HepG2 (cell line): ENCODE results near the gene CUL9. TPM values are rescaled to one million over a fixed set of nuclear protein-coding genes. Genes with fewer than 3 reads are reported as not detected.

Source experiments
- ZBTB40 ChIP-seq, 2 experiments: fragments of 450-650 bp in 1 of 2; sonication (generic) in 1 of 2; formaldehyde crosslinking in 1 of 2; IDR thresholded peaks; 2 replicates each; pipeline versions ENCODE4 v1.6.1 to v1.8.0; 2016 to 2022; ENCODE audit warnings: antibody characterized with exemption in 1 of 2, mild to moderate bottlenecking in 1 of 2, missing genetic modification reagents in 1 of 2
- ZNF510 ChIP-seq: sonication (generic); formaldehyde crosslinking; IDR thresholded peaks from 2 replicates; pipeline ENCODE4 v1.4.0; 2020; ENCODE audit warnings: low read depth, mild to moderate bottlenecking, missing genetic modification reagents
- polyA plus RNA-seq, 8 experiments: library from polyadenylated mRNA; depleted of rRNA in 3 of 8; stranded (reverse) in 7 of 8; unstranded in 1 of 8; fragments of >200 nt; fragmentation: Illumina TruSeq in 4 of 8; extraction: Trizol in 4 of 8; gene quantifications; 2 replicates each; pipeline versions ENCODE4 v1.2.1 to v1.2.3, GENCODE V29; 2011 to 2016; ENCODE audit warnings: low read depth in 4 of 8, missing spikeins in 1 of 8, mixed read lengths in 1 of 8; ENCODE audit not compliant: insufficient read depth in 1 of 8
- total RNA-seq, 5 experiments: library from RNA; depleted of rRNA; stranded (reverse); fragments of >200 nt; fragmentation: Illumina TruSeq; extraction: Trizol; gene quantifications; 2 replicates each; pipeline ENCODE4 v1.2.3, GENCODE V29; 2016; ENCODE audit warnings: low read depth in 1 of 5

CUL9 gene
- total and polyA plus RNA-seq, 2 of the 13 experiments (the other 11 are each of a cell fraction or from before 2014, with no cell fraction given), result 11.4 to 13.7 TPM

- TF ChIP-seq ZBTB40 (IDR thresholded peaks at IDR 0.05) (0 out of 2 replicates have a peak, but pooled peaks have one; percentile 2), ZBTB40 (CRISPR knock-in tag; IDR thresholded peaks at IDR 0.05) (no peak), ZNF510 (CRISPR knock-in tag) (no peak)
- TF ChIP-seq, all 625 proteins: peak for 4
Measured at GRCh38 chr6:43231735-43232450, 49.9 kb downstream of the CUL9 start (continued).
